NCI-H2107 treated with DMSO at 0.1 percent for 48 hours (cell line): Measurements from ENCODE around the gene RPS25.
"Not testable (repeated sequence)": the region's sequence is repeated elsewhere in the genome, so short reads cannot be mapped to it uniquely, and the experiment has no call there.

ENCODE experiments used
- DNase-seq: peaks from one replicate; lab custom pipeline; 2025; ENCODE audit not compliant: unreplicated experiment; lab: John Stamatoyannopoulos, UW

Gene RPS25

DNA sequence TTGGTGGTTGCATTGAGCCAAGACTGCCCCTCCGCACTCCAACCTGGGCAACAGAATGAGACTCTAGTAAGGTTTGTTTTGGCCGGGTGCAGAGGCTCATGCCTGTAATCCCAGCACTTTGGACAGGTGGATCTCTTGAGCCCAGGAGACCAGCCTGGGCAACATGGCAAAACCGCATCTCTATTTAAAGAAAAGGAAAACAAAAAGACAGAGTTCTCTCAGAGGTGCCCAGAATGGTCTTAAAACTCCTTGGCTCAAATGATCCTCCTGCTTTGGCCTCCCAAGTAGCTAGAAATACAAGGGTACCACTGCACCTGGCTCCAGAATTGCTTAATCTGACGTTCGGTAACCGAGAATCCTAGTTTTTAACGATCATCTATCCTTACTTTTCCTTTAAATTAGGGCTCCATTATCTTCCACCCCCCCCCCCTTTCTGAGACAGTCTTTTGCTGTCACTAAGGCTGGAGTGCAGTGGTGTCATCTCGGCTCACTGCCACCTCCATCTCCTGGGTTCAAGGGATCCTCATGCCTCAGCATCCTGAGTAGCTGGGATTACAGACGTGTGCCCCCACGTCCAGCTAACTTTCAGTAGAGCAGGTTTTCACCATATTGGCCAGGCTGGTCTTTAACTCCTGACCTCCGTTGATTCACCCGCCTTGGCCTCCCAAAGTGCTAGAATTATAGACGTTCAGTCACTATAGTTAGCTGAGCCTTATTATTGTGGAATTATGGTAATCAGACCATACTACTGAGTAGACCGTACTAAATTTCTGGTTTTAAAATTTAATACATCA, 1.7 kb downstream of the RPS25 start:
- no peak for DNase-seq

DNA sequence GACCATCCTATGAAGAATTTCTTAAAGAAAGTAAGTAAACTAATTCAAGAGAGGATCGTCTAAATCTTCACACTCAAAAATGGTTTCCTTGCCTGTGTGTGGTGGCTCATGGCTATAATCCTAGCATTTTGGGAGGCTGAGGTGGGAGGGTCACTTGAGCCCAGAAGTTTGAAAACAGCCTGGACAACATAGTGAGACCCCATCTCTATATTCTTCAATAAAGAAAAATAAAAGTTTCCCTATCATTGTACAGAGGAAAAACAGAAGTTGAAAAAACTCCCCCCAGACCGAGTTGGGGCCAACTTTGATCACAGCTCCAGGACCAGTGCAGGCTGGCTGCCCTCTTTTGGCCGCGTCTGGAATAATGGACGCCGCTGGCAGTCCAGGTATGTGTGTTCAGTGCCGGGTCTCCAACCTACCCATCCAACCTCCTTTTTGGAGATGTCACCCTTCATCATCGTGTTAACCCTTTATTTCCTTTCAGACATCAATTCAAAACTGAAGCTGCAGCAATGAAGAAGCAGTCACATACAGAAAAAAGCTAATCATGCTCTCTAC, 3.0 kb downstream of the RPS25 start:
- no peak for DNase-seq

DNA sequence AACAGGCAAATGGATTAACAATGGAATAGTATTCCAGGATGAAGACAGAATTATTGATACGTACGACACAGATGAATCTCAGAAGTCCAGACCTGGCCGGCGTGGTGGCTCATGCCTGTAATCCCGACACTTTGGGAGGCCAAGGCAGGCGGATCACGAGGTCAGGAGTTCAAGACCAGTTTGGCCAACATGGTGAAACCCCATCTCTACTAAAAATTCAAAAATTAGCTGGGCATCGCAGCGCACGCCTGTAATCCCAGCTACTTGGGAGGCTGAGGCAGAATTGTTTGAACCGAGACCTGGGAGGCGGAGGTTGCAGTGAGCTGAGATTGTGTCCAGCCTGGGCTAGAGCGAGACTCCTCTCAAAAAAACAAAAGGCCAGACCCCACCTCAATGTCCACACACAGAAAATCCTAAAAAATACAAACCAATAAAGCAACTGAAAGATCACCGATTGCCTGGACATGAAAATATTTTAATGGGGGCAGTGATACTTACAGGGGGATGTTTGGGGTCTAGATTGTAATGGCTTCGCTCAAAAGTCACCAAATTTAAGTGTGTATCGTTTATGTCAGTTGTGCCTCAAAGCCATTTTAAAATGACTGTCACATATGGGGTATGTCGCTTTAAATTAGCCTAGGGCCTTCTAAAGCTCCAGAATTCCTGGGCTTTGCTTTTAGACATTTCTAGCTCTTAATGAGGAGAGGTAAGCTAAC, 3.8 kb downstream of the RPS25 start:
- no peak for DNase-seq

- DNase-seq: no peak
Observed at GRCh38 chr11:119012629-119013170, 5.4 kb downstream of the RPS25 start.

GRCh38 chr11:119011476-119012053, 6.6 kb downstream of the RPS25 start:
- DNase-seq: no peak

DNA sequence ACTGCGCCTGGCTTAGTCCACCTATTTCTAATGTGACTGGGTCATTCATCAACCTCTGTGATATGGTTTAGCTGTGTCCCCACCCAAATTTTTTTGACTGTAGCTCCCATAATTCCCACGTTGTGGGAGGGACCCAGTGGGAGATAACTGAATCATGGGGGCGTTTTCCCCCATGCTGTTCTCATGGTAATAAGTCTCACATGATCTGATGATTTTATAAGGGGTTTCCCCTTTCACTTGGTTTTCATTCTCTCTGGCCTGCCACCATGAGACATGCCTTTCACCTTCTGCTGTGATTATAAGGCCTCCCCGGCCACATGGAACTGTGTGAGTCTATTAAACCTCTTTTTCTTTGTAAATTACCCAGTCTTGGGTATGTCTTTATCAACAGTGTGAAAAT, 11.5 kb downstream of the RPS25 start:
- DNase-seq: no peak

DNA sequence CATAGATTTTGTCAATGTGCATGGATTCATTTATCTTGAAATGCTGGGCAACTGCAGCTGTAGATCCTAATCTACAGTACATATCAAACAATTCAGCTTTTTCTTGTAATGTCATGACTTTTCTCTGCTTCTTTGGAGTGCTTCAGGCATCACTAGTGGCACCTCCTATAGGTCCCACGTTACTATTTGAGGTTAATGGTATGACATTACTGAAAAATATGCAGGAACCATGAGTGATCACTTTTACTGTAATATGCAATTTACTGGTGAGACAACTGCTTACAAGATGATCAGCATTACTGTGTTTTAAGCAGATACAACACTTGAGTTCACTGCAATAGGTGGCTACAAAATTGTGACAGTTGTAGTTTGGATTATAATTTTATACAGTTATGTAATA, 17.2 kb downstream of the RPS25 start:
- no peak for DNase-seq

- DNase-seq: no peak
Observed at GRCh38 chr11:118998822-118999221, 19.3 kb downstream of the RPS25 start.

DNA sequence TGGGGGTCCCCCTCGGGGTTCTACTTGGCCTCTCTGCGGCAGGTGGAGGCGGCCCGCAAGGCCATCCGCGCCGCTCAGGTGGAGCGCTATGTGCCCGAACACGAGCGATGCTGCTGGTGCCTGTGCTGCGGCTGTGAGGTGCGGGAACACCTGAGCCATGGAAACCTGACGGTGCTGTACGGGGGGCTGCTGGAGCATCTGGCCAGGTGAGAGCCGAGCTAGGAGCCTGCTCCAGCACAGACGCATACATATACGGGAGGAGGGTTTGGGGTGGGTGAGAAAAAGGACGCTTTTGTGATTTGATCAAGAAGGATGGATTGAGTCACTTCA, 19.8 kb downstream of the RPS25 start:
- DNase-seq: no peak

GRCh38 chr11:118997627-118998387, 20.3 kb downstream of the RPS25 start, which contains the start of gene CENATAC:
CENATAC (plus strand) TSS chr11:118998138; CDS start chr11:118998198, 60 bp downstream.
- peak; percentile 85 for DNase-seq

DNA sequence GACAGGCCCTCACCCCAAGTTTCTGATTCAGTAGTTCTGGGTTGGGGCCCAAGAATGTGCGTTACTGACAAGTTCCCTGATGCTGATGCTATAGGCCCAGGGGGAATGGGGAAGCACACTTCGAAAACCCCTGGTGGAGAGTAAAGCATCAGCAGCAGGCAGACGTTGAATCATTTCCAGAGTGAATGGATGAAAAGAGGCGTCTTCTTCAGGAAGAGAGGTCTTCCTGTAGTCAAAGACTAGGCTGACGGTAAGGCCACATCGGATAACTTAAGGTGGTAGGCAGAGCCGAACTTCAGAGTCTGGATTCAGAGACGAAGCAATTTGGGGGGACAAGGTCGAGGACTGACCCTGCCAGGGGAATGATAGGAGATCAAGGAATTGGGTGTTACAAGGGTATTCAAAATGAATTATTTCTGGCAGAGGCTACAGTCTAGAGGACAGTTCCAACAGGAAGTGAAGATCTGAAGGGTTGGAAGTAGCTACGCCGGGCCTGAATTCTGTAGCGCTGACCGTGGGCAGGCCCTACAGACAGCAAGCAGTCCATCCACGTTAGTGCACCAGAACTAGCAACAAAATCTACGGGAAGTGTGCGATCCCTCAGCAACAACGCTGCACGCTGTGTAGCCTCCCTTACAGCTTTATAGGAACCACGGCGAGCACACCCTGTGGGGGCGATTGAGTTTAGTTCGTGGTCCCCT, 21.1 kb downstream of the RPS25 start:
- no peak for DNase-seq

DNA sequence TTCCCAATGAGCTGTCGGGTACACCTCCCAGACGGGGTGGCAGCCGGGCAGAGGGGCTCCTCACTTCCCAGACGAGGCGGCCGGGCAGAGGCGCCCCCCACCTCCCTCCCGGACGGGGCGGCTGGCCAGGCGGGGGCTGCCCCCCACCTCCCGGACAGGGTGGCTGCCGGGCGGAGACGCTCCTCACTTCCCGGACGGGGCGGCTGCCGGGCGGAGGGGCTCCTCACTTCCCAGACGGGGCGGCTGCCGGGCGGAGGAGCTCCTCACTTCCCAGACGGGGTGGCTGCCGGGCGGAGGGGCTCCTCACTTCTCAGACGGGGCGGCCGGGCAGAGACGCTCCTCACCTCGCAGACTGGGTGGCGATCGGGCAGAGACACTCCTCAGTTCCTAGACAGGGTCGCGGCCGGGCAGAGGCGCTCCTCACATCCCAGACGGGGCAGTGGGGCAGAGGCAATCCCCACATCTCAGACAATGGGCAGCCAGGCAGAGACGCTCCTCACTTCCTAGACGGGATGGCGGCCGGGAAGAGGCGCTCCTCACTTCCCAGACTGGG, 26.6 kb downstream of the RPS25 start:
- not testable (repeated sequence) for DNase-seq

GRCh38 chr11:118988280-118988679, 29.9 kb downstream of the RPS25 start:
- peak; percentile 37 for DNase-seq

GRCh38 chr11:118984825-118985224, 33.3 kb downstream of the RPS25 start:
- no peak for DNase-seq

- DNase-seq: not testable (repeated sequence)
Observed at GRCh38 chr11:118984337-118984736, 33.8 kb downstream of the RPS25 start.

- no peak for DNase-seq
Observed at GRCh38 chr11:118980191-118980881, 37.8 kb downstream of the RPS25 start.

DNA sequence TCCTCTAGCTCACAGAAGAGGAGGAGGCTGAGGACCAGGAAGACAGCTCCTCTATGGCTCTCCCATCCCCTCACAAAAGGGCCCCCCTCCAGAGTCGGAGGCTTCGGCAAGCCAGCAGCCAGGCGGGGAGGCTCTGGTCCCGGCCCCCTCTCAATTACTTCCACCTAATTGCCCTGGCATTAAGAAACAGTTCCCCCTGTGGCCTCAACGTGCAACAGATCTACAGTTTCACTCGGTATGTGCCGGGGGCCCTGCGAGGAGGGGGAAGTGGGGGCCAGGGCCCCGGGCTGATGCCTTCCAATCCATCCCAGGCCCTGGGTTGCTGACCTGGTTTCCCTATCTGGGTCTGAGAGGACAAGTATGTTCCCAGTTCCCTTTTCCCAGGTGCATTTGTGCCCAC, 38.7 kb downstream of the RPS25 start:
- DNase-seq: no peak

- DNase-seq: no peak
Observed at GRCh38 chr11:118975771-118976709, 42.1 kb downstream of the RPS25 start.
